ENCODE data around the gene ALG11.
"Not testable (repeated sequence)": the region's sequence is repeated elsewhere in the genome, so short reads cannot be mapped to it uniquely, and the experiment has no call there.

GRCh38 chr13:52061064-52061463 is 48.9 kb downstream of the ALG11 start:
- TF ChIP-seq REST (IDR thresholded peaks at IDR 0.05; ENCODE audit: insufficient read depth in 1 of 2, low read depth in 2 of 2, low read length in 1 of 2); CTCF (IDR thresholded peaks at IDR 0.05); POLR2AphosphoS5 (IDR thresholded peaks at IDR 0.05; ENCODE audit: low read depth, low read length); TCF7L2 (IDR thresholded peaks at IDR 0.05; ENCODE audit: low read depth, low read length): not testable (repeated sequence)

All from Panc1 (cell line).